ENCODE measurements around the gene SYTL2.

DNA sequence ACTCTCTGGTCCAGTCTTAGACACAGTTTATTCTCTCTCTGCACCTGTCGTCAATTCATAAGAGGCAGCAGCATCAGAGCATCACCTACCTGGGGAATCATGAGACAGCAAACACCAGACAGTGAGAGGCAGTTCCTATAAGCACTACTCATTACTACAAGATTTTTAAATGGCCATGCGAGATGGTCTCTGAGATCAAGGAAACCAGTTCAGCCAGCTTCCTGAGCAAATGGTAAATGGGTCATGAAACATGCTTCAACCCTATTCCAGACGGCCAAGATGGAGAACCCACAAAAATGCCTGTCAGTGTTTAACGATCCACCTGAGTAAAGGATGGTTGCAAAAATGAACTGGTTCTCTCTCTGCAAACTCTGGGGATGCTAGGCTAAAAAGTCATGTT, 52.9 kb downstream of the SYTL2 start:
- no peak for TF ChIP-seq POLR2A (IDR thresholded peaks at IDR 0.05)
- TF ChIP-seq, protein P1, sequence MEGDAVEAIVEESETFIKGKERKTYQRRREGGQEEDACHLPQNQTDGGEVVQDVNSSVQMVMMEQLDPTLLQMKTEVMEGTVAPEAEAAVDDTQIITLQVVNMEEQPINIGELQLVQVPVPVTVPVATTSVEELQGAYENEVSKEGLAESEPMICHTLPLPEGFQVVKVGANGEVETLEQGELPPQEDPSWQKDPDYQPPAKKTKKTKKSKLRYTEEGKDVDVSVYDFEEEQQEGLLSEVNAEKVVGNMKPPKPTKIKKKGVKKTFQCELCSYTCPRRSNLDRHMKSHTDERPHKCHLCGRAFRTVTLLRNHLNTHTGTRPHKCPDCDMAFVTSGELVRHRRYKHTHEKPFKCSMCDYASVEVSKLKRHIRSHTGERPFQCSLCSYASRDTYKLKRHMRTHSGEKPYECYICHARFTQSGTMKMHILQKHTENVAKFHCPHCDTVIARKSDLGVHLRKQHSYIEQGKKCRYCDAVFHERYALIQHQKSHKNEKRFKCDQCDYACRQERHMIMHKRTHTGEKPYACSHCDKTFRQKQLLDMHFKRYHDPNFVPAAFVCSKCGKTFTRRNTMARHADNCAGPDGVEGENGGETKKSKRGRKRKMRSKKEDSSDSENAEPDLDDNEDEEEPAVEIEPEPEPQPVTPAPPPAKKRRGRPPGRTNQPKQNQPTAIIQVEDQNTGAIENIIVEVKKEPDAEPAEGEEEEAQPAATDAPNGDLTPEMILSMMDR (IDR thresholded peaks at IDR 0.05) = no peak
